GM19193 (cell line): ENCODE measurements around the gene SLC1A2.

Experiments
- POLR2A ChIP-seq: IDR thresholded peaks from 4 replicates; pipeline ENCODE4 v1.6.1; 2011; ENCODE audit not compliant: insufficient read depth, insufficient read length; ENCODE audit errors: extremely low read depth

Gene SLC1A2

DNA sequence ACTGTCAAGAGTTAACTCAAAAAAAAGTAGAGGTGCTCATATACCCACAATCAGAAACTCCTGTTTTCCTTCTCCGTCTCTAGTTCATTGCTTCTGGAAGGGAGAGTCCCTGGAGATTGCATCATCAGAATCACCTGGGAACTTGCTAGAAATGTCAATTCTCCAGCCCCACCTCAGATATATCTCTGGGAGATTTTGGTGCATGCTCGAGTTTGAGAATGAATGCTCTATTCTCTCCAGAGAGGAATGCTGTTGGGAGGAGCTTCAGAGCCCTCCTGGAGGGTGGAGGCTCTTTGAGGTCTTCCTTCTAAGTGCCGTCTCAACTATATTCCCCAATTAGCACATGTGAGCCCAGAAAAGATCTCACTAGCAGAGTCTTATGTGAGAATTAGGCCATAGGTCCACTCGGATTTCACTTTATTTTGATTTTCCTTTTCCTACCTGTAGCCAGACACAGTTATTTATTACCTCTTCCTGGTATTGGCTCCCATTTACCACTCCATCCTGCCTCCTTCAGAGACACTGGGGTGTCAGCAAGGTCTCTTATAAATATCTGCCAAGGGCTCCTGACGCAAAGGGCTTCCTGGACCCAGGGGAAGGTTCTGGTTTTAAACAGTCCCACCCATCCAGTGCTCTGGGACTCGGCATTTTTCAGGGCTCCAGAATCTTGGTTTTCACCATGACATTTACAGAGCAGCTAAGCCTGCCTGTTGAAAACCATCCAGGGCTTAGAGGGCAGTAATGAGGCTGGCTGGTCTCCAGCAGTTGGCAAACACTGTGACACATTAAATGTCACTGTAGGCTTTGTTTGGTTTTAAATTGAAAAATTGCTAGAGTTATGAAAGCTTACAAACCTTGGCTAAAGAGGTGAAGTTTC lies 144.2 kb downstream of the SLC1A2 start:
- no peak for TF ChIP-seq POLR2A

DNA sequence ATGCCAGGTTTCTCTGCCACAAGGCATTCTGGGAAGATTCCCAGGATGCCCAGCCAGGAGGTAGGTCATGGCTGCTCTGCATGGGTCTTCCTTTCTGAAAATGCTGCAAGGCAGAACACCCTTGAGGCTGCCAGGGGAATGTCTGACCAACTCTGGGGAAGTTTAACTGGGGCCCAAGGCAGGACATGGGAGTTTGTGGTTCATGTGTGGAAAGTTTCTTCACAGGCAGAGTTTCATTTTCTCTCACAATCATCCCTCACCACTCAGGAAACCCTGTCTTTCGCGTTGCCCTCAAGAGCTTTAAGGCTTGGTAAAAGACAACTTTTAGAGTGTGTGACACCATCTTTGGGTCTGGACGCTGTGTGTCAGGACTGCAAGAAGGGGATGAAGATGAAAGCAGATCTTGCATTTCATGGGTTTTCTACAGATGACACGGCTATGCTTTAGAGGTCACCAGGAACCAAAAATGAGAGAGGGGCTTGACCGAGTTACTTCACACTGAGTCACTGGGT lies 146.9 kb downstream of the SLC1A2 start:
- no peak for TF ChIP-seq POLR2A

DNA sequence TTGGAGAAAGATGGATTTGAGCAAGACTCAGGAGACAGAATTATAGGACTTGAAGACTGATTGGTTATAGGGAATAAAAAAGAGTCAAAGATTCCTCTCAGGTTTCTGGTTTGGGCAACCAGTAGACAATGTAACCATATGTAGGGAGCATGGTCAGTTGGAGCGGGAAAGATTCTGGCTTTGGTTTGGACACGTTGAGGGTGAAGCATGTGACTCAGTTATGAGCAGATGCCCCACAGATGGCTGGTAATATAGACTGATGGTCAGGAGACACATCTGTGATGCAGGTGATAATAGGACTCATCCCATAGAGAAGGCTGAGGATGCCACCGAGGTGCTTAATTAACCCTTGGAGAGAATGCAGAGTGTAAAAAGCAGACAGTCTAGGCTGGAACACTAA lies 148.3 kb downstream of the SLC1A2 start:
- TF ChIP-seq POLR2A: no peak

DNA sequence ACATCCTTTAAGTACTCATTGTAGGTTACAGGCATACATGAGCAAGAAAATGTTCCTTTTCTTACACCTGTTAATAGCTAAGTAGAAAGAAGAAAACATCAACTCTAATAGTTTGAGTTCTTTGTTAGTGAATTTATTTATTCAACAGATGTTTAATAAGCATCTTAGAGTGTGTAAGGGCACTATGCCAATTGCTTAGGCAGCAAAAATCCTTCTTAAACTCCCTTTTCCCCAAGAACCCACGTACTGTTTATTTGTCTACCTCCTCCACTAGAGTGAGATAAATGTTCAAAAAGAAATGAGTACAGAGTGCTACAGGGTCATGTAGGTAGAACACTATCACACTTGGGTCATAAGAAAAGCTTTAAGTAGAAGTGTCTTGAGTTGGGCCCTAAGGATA lies 149.0 kb downstream of the SLC1A2 start:
- no peak for TF ChIP-seq POLR2A

DNA sequence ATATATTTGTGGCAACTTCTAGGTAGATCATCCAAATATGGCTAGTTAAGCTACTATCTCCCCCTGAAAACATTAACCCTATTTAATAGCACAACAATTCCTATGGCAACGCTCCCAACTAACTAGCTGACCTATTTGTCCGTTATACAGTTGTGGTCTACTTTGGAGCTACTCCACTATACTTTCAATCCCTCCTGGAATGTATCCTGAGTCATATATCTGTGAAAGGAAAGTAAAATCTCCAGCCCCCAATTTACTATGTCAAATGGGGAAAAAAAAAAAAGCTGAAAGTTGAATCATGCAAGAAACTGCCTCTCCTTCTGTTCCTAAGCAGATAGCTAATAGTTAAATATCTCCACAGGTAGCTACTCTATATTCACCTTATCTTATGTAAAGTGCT lies 151.9 kb downstream of the SLC1A2 start:
- TF ChIP-seq POLR2A: no peak

DNA sequence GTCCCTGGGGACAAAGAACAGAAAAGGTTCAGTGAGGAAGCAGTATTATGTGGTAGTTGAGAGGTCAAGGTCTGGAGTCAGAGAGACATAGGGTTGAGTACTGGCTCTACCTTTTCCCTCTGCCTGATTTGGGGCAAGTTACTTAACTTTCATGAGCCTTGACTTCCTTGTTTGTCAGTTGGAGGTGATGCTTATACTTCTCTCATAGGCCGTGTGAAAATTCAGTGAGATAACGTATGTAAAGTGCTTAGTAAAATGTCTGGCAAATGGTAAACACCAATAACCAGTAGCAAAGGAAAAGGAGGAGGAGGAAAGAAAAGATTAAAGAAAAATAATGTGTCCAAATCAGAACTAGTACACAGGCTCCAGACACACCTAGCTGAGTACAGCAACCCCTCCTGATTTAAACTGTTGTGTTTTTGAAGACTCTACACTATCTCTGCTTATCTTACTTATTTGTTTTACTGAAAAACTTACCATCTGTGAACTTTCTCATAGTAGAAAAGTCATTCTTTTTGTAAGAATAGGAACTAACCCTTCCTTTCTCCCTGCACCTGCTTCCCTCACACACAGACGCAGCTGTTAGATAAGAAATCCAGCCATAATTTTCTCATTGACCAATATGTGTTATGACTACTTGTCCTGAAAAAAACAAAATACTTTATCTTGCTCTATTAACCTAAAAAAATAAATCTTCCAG lies 153.5 kb downstream of the SLC1A2 start:
- no peak for TF ChIP-seq POLR2A

DNA sequence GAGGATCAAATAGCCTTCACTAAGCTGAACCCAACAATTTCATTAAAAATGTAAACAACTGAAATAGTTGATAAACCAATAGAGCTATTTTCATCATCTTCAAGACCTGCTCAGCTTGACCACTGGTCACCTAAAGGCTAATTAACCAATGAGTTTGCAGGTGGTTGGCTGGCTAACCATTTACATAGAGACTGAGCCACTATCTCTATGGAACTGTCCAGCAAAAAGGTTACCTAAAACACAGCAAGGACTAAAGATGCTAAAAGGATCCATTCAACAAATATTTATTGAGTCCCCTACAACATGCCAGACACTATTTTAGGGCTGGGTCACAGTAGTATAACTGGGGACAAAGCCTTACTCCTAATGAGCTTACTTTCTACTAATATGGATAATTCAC lies 156.6 kb downstream of the SLC1A2 start:
- TF ChIP-seq POLR2A: no peak

DNA sequence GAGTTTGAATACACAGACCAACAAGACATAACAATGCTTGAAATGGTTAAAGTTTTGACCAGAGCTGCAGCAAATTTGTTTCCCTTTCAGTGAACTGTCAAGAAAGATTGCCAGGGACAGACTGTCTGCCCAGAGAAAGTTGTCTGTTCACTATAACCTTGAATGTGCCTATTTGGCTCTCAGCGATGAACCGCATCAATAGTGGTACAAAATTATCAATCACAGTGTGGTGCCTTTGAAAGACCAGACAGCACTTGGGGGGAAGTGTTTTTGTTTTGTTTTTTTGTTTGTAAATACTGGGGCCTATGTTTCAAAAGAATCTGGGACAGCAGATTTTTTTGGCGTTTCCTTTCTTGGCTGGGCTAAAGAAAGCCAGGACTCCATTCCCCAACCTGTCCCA lies 157.3 kb downstream of the SLC1A2 start:
- TF ChIP-seq POLR2A: no peak

DNA sequence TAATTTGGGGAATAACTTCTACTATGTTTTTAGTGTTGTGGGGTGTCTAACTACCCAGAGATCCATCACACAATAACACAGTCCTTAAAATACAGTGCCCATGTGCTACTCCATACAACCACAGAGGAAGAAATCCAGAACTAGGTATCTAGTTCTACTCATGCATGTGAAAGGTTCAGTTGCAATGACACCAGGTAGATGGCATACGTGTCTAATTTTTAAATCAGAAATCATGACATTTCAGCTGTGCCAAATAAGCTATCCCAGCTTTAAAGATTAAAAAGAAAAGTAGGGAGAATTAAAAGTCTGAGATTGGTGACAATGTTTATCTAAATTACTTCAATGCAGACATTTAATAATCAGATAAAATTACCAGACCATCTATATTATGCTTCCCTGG lies 158.2 kb downstream of the SLC1A2 start:
- no peak for TF ChIP-seq POLR2A

DNA sequence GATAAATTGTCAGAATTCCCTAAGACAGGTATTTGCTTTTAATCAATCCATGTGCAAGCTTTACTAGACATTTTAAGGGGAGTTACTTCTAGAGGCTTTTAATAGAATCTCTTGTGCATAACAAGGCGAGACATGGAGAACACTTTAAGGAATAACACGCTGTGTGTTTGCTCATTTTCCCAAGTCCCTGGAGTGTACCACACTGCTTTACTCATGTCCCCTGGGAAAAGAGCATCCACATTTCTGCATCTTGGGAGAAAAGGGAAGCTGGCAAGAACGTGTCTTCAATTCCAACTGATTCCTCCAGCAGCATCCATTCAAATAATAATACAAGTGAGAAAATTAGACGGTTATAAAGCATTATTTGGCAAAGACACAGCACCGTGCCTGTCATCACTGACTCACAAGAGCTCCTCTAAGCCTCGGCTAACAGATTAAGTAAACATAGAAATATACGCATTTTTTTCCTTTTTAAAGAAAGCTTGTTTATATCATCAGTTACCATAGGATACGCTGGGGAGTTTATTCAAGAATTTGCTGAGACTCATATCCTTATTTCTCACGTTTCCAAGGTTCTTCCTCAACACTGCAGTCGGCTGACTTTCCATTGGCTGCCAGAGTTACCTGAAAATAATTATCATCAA lies 158.9 kb downstream of the SLC1A2 start:
- no peak for TF ChIP-seq POLR2A

DNA sequence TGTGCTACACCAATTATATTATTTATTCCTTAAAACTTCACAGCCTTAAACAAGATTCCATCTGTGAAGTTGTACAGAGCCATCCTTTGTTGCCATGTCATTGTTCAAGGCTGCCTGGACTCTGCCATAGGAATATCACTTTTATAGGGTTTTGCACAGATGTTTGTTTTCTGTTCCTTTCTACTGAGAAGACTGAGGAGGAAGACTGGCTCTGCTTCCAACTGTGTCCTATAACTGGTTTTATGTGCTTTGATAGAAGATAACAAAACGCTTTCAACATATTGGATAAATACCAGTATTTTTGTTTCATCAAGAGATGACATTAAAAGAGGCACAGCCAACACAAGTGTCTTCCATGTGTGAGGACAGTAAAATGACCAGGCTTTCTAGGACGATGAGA lies 159.8 kb downstream of the SLC1A2 start:
- no peak for TF ChIP-seq POLR2A

DNA sequence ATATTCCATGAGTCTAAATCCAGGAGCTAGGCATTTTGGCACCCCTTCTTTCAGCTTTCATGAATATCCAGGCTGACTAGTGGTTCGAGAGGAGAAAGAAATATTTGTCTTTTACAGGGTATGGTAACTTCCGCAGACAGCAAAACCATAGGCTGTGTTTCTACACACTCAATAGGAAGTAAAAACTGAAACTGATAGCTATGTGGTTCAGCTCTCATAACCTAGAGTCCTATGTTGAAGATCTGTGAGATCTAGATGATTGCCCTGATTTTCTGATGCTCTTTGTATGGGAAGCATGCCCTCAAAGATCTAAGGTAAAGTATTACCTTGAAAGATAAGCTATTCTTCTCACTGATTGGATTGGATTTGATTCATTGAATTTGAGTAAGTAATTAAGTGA lies 162.1 kb downstream of the SLC1A2 start:
- no peak for TF ChIP-seq POLR2A

DNA sequence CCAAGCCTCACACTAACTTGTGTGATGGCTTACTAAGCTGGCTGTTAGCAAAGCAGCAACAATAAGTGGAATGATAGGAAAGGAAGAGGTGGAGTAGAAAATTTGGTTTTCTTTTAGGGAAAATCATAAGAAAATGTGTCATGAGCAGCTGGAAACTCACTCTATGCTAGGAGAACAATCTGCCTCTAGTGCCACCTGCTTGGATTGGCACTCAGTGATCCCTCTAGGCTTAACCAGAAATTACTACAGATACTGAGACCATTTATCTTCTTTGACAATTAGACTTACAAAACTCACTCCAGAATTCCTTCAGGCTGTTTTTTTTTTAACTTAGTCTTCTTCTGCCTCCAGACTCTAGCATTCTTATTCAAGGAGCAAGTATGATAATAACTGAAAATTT lies 163.1 kb downstream of the SLC1A2 start:
- TF ChIP-seq POLR2A: no peak

DNA sequence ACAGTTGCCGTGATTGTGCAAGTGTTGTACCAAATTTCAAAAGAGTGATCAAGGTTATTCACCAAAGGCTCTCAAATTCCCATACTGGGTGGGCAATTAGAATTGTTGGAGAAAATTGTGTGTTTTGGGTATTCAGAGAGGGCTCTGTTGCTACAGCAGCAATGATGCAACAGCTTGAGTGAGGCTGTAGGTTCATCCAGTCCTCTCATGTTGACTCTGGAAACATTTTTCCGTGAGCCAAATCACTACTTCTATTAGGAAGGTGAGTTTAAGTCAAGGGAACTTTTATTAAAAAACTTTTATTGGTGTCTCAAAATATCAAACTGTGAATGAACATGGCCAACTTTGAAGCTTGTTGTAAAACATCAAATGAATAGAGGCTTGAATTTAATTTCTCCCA lies 163.8 kb downstream of the SLC1A2 start:
- no peak for TF ChIP-seq POLR2A

DNA sequence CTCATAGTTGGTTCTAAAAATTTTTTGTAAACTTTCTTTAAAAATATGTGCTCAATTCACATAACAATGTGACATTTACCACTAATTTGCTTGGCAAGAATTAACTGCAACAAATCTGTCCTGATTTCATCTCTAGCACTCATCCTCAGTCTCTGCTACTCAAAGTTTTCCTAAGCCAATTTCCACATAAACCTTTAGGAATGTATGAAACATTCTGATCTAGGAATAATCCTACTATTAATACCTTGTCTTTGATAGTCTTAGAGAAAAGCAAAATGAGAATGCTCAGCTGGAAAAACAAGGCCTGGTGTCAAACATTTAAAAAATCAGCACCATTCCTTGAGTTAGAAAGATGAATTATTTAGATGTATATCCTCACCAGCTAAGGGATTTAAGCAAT lies 166.1 kb downstream of the SLC1A2 start:
- TF ChIP-seq POLR2A: no peak
